Measurements from ENCODE around the gene COPS2. TPM values are rescaled to one million over a fixed set of nuclear protein-coding genes. Genes with fewer than 3 reads are reported as not detected.

Gene COPS2
- total RNA-seq, 1 experiment from 2014 or later = 223 TPM

Other genes with a start within 250 kb of the COPS2 start
- gene SHC4, start 191.7 kb downstream of the COPS2 start, total RNA-seq (2014; rRNA removed; shearing (Covaris generic)) = not detected in 2 replicates
- gene SECISBP2L, start 109.2 kb downstream of the COPS2 start, total RNA-seq (2014; rRNA removed; shearing (Covaris generic)) = 8.6 and 12.3 TPM in 2 replicates
- 19.4 and 45.1 TPM in 2 replicates for gene GALK2, start 14.6 kb upstream of the COPS2 start, total RNA-seq (2014; rRNA removed; shearing (Covaris generic))

Data from G401 (cell line).